ENCODE results near the gene RIPOR1.
A peak's percentile ranks its signal among the peaks of the same experiment; 100 is the strongest.
"Not testable (repeated sequence)": the region's sequence is repeated elsewhere in the genome, so short reads cannot be mapped to it uniquely, and the experiment has no call there.

RIPOR1 gene

GRCh38 chr16:67528222-67528869, at the start of gene RIPOR1:
Gene RIPOR1 (plus strand): TSS chr16:67528829. CDS start chr16:67538447, 9,618 bp downstream.
- DNase-seq, result no peak

- peak; percentile 97 for DNase-seq
Measured at GRCh38 chr16:67480833-67481560, 47.6 kb upstream of the RIPOR1 start, which contains the start of gene ATP6V0D1. Gene ATP6V0D1 (minus strand): TSS chr16:67481157. CDS start chr16:67481086, 71 bp downstream.

- peak; percentile 60 for DNase-seq
Measured at GRCh38 chr16:67481561-67482232, 46.9 kb upstream of the RIPOR1 start.

- DNase-seq, result no peak
Measured at GRCh38 chr16:67482233-67482924, 46.2 kb upstream of the RIPOR1 start.

GRCh38 chr16:67483150-67483549, 45.5 kb upstream of the RIPOR1 start, which contains the start of gene AGRP:
Gene AGRP (minus strand): TSS chr16:67483547. CDS start chr16:67483398, 149 bp downstream.
- DNase-seq, result no peak

GRCh38 chr16:67483731-67484525, 44.7 kb upstream of the RIPOR1 start:
- no peak for DNase-seq

GRCh38 chr16:67486805-67487204, 41.8 kb upstream of the RIPOR1 start:
- DNase-seq, result no peak

GRCh38 chr16:67487561-67487960, 41.1 kb upstream of the RIPOR1 start:
- not testable (repeated sequence) for DNase-seq

GRCh38 chr16:67489401-67490083, 39.1 kb upstream of the RIPOR1 start:
- DNase-seq, result no peak

- DNase-seq, result no peak
Measured at GRCh38 chr16:67490335-67491096, 38.1 kb upstream of the RIPOR1 start.

GRCh38 chr16:67499106-67499505, 29.5 kb upstream of the RIPOR1 start:
- no peak for DNase-seq

- no peak for DNase-seq
Measured at GRCh38 chr16:67504031-67505021, 24.3 kb upstream of the RIPOR1 start.

- DNase-seq, result no peak
Measured at GRCh38 chr16:67506468-67506867, 22.2 kb upstream of the RIPOR1 start.

- DNase-seq, result no peak
Measured at GRCh38 chr16:67509016-67509415, 19.6 kb upstream of the RIPOR1 start.

GRCh38 chr16:67513892-67514291, 14.7 kb upstream of the RIPOR1 start:
- not testable (repeated sequence) for DNase-seq

- peak; percentile 81 for DNase-seq
Measured at GRCh38 chr16:67514382-67514828, 14.2 kb upstream of the RIPOR1 start.

- DNase-seq, result no peak
Measured at GRCh38 chr16:67516296-67517154, 12.1 kb upstream of the RIPOR1 start.

- DNase-seq, result no peak
Measured at GRCh38 chr16:67517155-67517445, 11.5 kb upstream of the RIPOR1 start.
